A673 (cell line): ENCODE data around the gene RELCH. TPM values are rescaled to one million over a fixed set of nuclear protein-coding genes. Genes with fewer than 3 reads are reported as not detected.

ENCODE experiments used
- BruUV-seq: library from RNA; stranded (reverse); fragments of 400-500 nt; replicated peaks from 2 replicates; lab custom pipeline; 2021; lab: Mats Ljungman, UMichigan
- CTCF ChIA-PET: fragments of 300-600 bp; sonication (Branson Sonifier 250); formaldehyde crosslinking; loops from one replicate; lab custom pipeline; 2022; ENCODE audit warnings: antibody characterized with exemption; lab: Charles Lee
- POLR2A ChIA-PET: fragments of 300-600 bp; sonication (Branson Sonifier 250); formaldehyde crosslinking; loops from one replicate; lab custom pipeline; 2022; ENCODE audit warnings: antibody characterized with exemption; ENCODE audit not compliant: low non-redundant PET; lab: Charles Lee
- DNase-seq: peaks from one replicate; pipeline ENCODE4 v3.0.0-alpha.2; 2015; ENCODE audit warnings: low spot score
- H3K27ac ChIP-seq: fragments of 200-600 bp; sonication (generic); 2 replicates; pipeline ENCODE4 v1.5.1; 2016; ENCODE audit warnings: mixed run types, low read depth, mild to moderate bottlenecking, mixed read lengths, antibody characterized with exemption, low read length; ENCODE audit not compliant: poor library complexity, severe bottlenecking
- H3K27me3 ChIP-seq: fragments of 200-600 bp; sonication (generic); replicated peaks from 2 replicates; pipeline ENCODE4 v1.6.1; 2017; ENCODE audit warnings: mixed run types, low read depth, mild to moderate bottlenecking, mixed read lengths, antibody characterized with exemption, low read length; ENCODE audit not compliant: insufficient read depth, poor library complexity
- H3K36me3 ChIP-seq: fragments of 200-600 bp; sonication (generic); 2 replicates; pipeline ENCODE4 v1.6.1; 2016; ENCODE audit warnings: mixed run types, mild to moderate bottlenecking, mixed read lengths, antibody characterized with exemption, low read length; ENCODE audit not compliant: insufficient read depth, poor library complexity, severe bottlenecking
- H3K4me1 ChIP-seq: fragments of 200-600 bp; sonication (generic); 2 replicates; pipeline ENCODE4 v1.6.1; 2017; ENCODE audit warnings: mixed run types, mild to moderate bottlenecking, mixed read lengths, antibody characterized with exemption, low read length; ENCODE audit not compliant: insufficient read depth, poor library complexity, severe bottlenecking
- H3K4me3 ChIP-seq: fragments of 200-600 bp; sonication (generic); 2 replicates; pipeline ENCODE4 v1.5.1; 2016; ENCODE audit warnings: low read depth, mixed run types, mild to moderate bottlenecking, mixed read lengths, low read length; ENCODE audit not compliant: poor library complexity, severe bottlenecking
- H3K9me3 ChIP-seq: fragments of 200-600 bp; sonication (generic); 2 replicates; pipeline ENCODE4 v1.6.1; 2016; ENCODE audit warnings: mixed run types, low read depth, mild to moderate bottlenecking, mixed read lengths, antibody characterized with exemption, low read length; ENCODE audit not compliant: poor library complexity, severe bottlenecking
- CTCF ChIP-seq: fragments of 300-800, 200-600 bp; sonication (generic); conservative IDR thresholded peaks from 2 replicates; pipeline ENCODE4 v1.5.1; 2017; ENCODE audit warnings: low read depth, mild to moderate bottlenecking, antibody characterized with exemption, low read length, moderate library complexity, mixed read lengths
- EZH2 ChIP-seq: fragments of 200-600 bp; sonication (generic); IDR thresholded peaks from 2 replicates; pipeline ENCODE4 v1.6.1; 2017; ENCODE audit warnings: borderline replicate concordance, low read depth, mild to moderate bottlenecking, mixed read lengths, antibody characterized with exemption, low read length; ENCODE audit not compliant: poor library complexity, severe bottlenecking
- intact Hi-C: fragments of 100-400 bp; cut with micrococcal nuclease; formaldehyde crosslinking; loops from one replicate; pipeline ENCODE4 v1.10.0; 2022; ENCODE audit not compliant: unreplicated experiment
- total RNA-seq: library from RNA; stranded (reverse); gene quantifications from 2 replicates; pipeline ENCODE4 v1.2.3, GENCODE V29; 2021

The RELCH gene
- total RNA-seq, 1 experiment from 2014 or later: 29.2 TPM

GRCh38 chr18:62338446-62339105, 151.5 kb downstream of the RELCH start:
- Histone ChIP-seq H3K27ac (no peak overlapping the region), H3K27me3 (no peaks in the 10 kb centered on the region), H3K36me3 (no peaks in the 10 kb centered on the region), H3K4me1 (no peaks in the 10 kb centered on the region), H3K9me3 (no peaks in the 10 kb centered on the region), H3K4me3 (no peak overlapping the region)
- BruUV-seq: no TSS peak
- intact Hi-C loops: no loop called here
- TF ChIP-seq EZH2 (no peak), CTCF (no peak)
- ChIA-PET CTCF (no interaction called here), POLR2A (no interaction called here)
- DNase-seq: no peak

GRCh38 chr18:62339106-62339988, 152.3 kb downstream of the RELCH start:
- intact Hi-C loops: no loop called here
- no peaks in the 10 kb centered on the region for H3K4me1 ChIP-seq

GRCh38 chr18:62340996-62341395, 153.9 kb downstream of the RELCH start:
- Histone ChIP-seq H3K4me1 (no peaks in the 10 kb centered on the region), H3K9me3 (no peaks in the 10 kb centered on the region), H3K36me3 (no peaks in the 10 kb centered on the region), H3K27ac (no peak overlapping the region), H3K27me3 (no peaks in the 10 kb centered on the region), H3K4me3 (no peak overlapping the region)
- TF ChIP-seq CTCF: no peak
- TF ChIP-seq EZH2: no peak
- BruUV-seq: no TSS peak
- ChIA-PET POLR2A (interaction anchor here (0.7 kb wide), 1 partner anchor 24 kb away, joined by 3 read pairs; no protein-coding TSS in a partner anchor), CTCF (no interaction called here)
- DNase-seq: no peak
- intact Hi-C loops: no loop called here

More at GRCh38 chr18:62339106-62339988, 152.3 kb downstream of the RELCH start:
- no peak for TF ChIP-seq CTCF
- no peak for TF ChIP-seq EZH2
- Histone ChIP-seq H3K27ac (no peak overlapping the region), H3K27me3 (no peaks in the 10 kb centered on the region), H3K9me3 (no peaks in the 10 kb centered on the region), H3K36me3 (no peaks in the 10 kb centered on the region), H3K4me3 (no peak overlapping the region)
- POLR2A ChIA-PET: no interaction called here
- no peak for DNase-seq
- CTCF ChIA-PET: no interaction called here
- no TSS peak for BruUV-seq
